Measurements from ENCODE around the gene ZNF460. TPM values are rescaled to one million over a fixed set of nuclear protein-coding genes. Genes with fewer than 3 reads are reported as not detected.

Gene ZNF460
- polyA plus RNA-seq, 1 of the 3 experiments (the other 2 are of a cell fraction): 2.4 TPM

DNA sequence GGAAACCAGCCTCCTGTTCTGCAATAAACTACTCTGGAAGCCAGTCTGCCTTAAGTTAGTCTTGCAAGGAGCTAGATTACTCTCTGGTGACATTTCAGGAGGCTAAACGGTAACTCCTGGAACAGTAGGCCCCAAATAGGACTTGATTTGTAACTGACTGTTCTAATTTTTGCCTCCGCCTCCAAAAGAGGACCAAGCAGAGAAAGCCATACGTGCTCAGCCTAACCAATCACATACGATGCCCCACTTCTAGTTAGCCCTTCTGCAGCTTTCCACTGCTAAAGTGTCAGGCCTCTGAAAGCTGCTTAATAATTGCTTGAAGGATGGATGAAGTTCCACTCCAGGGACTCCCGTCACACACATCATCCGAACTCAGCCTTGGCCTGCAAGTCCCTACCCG lies 39.1 kb upstream of the ZNF460 start:
- POLR2A ChIA-PET: interaction anchor here (0.7 kb wide), 1 partner anchor 35 kb away, joined by 5 read pairs; no protein-coding TSS in a partner anchor
- H3K4me2 ChIP-seq: peak overlapping the region; percentile 81
- no peaks in the 10 kb centered on the region for H3K27me3 ChIP-seq (ENCODE audit: insufficient read depth)
- whole genome bisulfite sequencing (ENCODE audit: low lambda C conversion rate): 17% methylated on average over 7 of the region's 7 CpGs
- peak overlapping the region; percentile 100 for H2AFZ ChIP-seq (ENCODE audit: low read depth)
- DNase-seq: peak; percentile 26
- CTCF ChIA-PET: no interaction called here
- H3K79me2 ChIP-seq (ENCODE audit: insufficient read depth): peaks cover 54% of the 10 kb centered on the region
- H3K4me1 ChIP-seq (ENCODE audit: control insufficient read depth in 1 of 2, insufficient read depth in 2 of 2, low read depth in 1 of 2, low read length in 1 of 2): peaks cover 10 to 15% of the 10 kb centered on the region in 2 experiments; a peak in 2 of 4 replicates
- H3K9me3 ChIP-seq: no peaks in the 10 kb centered on the region
- no peaks in the 10 kb centered on the region for H3K9me2 ChIP-seq
- peak overlapping the region; percentile 87 for H3K9ac ChIP-seq
- TF ChIP-seq JUND (IDR thresholded peaks at IDR 0.05): no peak
- TF ChIP-seq GATA2 (CRISPR knock-in tag; IDR thresholded peaks at IDR 0.05): no peak
- TF ChIP-seq YY1 (IDR thresholded peaks at IDR 0.05; ENCODE audit: low read depth): no peak
- TF ChIP-seq CTCF (IDR thresholded peaks at IDR 0.05): no peak
- TF ChIP-seq TAF1 (IDR thresholded peaks at IDR 0.05; ENCODE audit: borderline replicate concordance, low read depth, low read length): no peak
- TF ChIP-seq MXI1 (IDR thresholded peaks at IDR 0.05; ENCODE audit: low read depth, low read length): no peak
- no peak for TF ChIP-seq RFX5 (IDR thresholded peaks at IDR 0.05; ENCODE audit: low read length)
- no peak for TF ChIP-seq FOXJ3 (CRISPR knock-in tag; IDR thresholded peaks at IDR 0.05)
- TF ChIP-seq USF2 (IDR thresholded peaks at IDR 0.05; ENCODE audit: borderline replicate concordance, low read depth, low read length): no peak
- TF ChIP-seq NFIC (IDR thresholded peaks at IDR 0.05; ENCODE audit: borderline replicate concordance): no peak
- no peak for TF ChIP-seq FOXM1 (IDR thresholded peaks at IDR 0.05; ENCODE audit: low read depth)
- no peak for TF ChIP-seq PBX3 (IDR thresholded peaks at IDR 0.05)
- TF ChIP-seq ELF1 (IDR thresholded peaks at IDR 0.05): no peak
- TF ChIP-seq SMC3 (IDR thresholded peaks at IDR 0.05; ENCODE audit: low read depth, low read length): no peak
- TF ChIP-seq MEF2A (IDR thresholded peaks at IDR 0.05; ENCODE audit: borderline replicate concordance, low read depth): no peak
- TF ChIP-seq, protein P1, sequence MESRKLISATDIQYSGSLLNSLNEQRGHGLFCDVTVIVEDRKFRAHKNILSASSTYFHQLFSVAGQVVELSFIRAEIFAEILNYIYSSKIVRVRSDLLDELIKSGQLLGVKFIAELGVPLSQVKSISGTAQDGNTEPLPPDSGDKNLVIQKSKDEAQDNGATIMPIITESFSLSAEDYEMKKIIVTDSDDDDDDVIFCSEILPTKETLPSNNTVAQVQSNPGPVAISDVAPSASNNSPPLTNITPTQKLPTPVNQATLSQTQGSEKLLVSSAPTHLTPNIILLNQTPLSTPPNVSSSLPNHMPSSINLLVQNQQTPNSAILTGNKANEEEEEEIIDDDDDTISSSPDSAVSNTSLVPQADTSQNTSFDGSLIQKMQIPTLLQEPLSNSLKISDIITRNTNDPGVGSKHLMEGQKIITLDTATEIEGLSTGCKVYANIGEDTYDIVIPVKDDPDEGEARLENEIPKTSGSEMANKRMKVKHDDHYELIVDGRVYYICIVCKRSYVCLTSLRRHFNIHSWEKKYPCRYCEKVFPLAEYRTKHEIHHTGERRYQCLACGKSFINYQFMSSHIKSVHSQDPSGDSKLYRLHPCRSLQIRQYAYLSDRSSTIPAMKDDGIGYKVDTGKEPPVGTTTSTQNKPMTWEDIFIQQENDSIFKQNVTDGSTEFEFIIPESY (IDR thresholded peaks at IDR 0.05; ENCODE audit: borderline replicate concordance, low read depth): no peak
- no peak for TF ChIP-seq RCOR1 (IDR thresholded peaks at IDR 0.05; ENCODE audit: low read length)
- no peak for TF ChIP-seq TEAD4 (IDR thresholded peaks at IDR 0.05; ENCODE audit: borderline replicate concordance, insufficient read depth)
- TF ChIP-seq SIN3A (IDR thresholded peaks at IDR 0.05; ENCODE audit: borderline replicate concordance, low read depth, low read length): no peak
- H3K4me3 ChIP-seq (ENCODE audit: low read depth in 2 of 2, low read length in 1 of 2): peak overlapping the region; percentile 82 to 85
- H3F3A ChIP-seq (replicated peaks; ENCODE audit: insufficient read depth): no peaks in the 10 kb centered on the region
- H3K36me3 ChIP-seq (replicated peaks in 1 of 2; ENCODE audit: control insufficient read depth in 1 of 2, insufficient read depth in 2 of 2, low read length in 1 of 2): peaks cover 13 to 16% of the 10 kb centered on the region in 2 experiments
- no peaks in the 10 kb centered on the region for H4K20me1 ChIP-seq (ENCODE audit: insufficient read depth)
- H3K27ac ChIP-seq (ENCODE audit: low read depth in 2 of 2, low read length in 1 of 2): peak overlapping the region; percentile 72 to 80; a peak in 2 of 4 replicates

Measured in SK-N-SH (cell line).